ENCODE measurements around the gene RAI14.

- TF ChIP-seq CTCF (conservative IDR thresholded peaks at IDR 0.05; ENCODE audit: low read depth, low read length) (no peak), EZH2 (IDR thresholded peaks at IDR 0.05; ENCODE audit: borderline replicate concordance, low read depth, low read length, poor library complexity, severe bottlenecking) (no peak)
Measured at GRCh38 chr5:34791761-34792244, 135.7 kb downstream of the RAI14 start.

All from A673 (cell line).